NB4 (cell line): ENCODE measurements around the gene ERMN.

Source experiments
- DNase-seq: peaks from one replicate; pipeline ENCODE4 v3.0.0; 2010; ENCODE audit warnings: low read depth
- H3K4me3 ChIP-seq: one replicate; pipeline ENCODE4 v1.5.1; 2011; ENCODE audit warnings: mild to moderate bottlenecking, low read depth, low read length, moderate library complexity
- CTCF ChIP-seq: IDR thresholded peaks from one replicate; pipeline ENCODE4 v1.5.1; 2012; ENCODE audit warnings: low read depth, low read length
- MAX ChIP-seq: IDR thresholded peaks from 2 replicates; pipeline ENCODE4 v1.6.1; 2011; ENCODE audit warnings: low read depth, low read length
- MYC ChIP-seq: IDR thresholded peaks from 2 replicates; pipeline ENCODE4 v1.6.1; 2011; ENCODE audit warnings: low read depth, low read length
- POLR2A ChIP-seq: IDR thresholded peaks from 2 replicates; pipeline ENCODE4 v1.6.1; 2011; ENCODE audit warnings: mild to moderate bottlenecking; ENCODE audit not compliant: insufficient read length; ENCODE audit errors: extremely low read depth

Gene ERMN

GRCh38 chr2:157301307-157301706 is 24.3 kb downstream of the ERMN start:
- TF ChIP-seq MYC = no peak
- TF ChIP-seq POLR2A = no peak
- TF ChIP-seq CTCF = no peak
- TF ChIP-seq MAX = no peak
- no peak for DNase-seq
- H3K4me3 ChIP-seq = no peak overlapping the region

- no peak for DNase-seq
- H3K4me3 ChIP-seq = no peak overlapping the region
- no peak for TF ChIP-seq MAX
- no peak for TF ChIP-seq CTCF
- no peak for TF ChIP-seq MYC
These were observed 28.7 kb downstream of the ERMN start for GRCh38 chr2:157296958-157297357.

GRCh38 chr2:157296490-157296889 is 29.1 kb downstream of the ERMN start:
- no peak for DNase-seq
- no peak overlapping the region for H3K4me3 ChIP-seq
- TF ChIP-seq CTCF (no peak), MAX (no peak), MYC (no peak), POLR2A (no peak)

- TF ChIP-seq POLR2A = no peak
- no peak for TF ChIP-seq MYC
- no peak for TF ChIP-seq CTCF
- no peak for TF ChIP-seq MAX
- H3K4me3 ChIP-seq = no peak overlapping the region
- DNase-seq = no peak
These were observed 32.8 kb downstream of the ERMN start for GRCh38 chr2:157292853-157293252.

- no peak for DNase-seq
- H3K4me3 ChIP-seq = no peak overlapping the region
- TF ChIP-seq MAX (no peak), CTCF (no peak), MYC (no peak), POLR2A (no peak)
These were observed 34.6 kb downstream of the ERMN start for GRCh38 chr2:157291018-157291417.

- no peak overlapping the region for H3K4me3 ChIP-seq
- DNase-seq = no peak
- TF ChIP-seq CTCF (no peak), MYC (no peak), MAX (no peak), POLR2A (no peak)
These were observed 35.1 kb downstream of the ERMN start for GRCh38 chr2:157290525-157290924.
